Glutamatergic neuron (in vitro differentiated cells): ENCODE data around the gene ALAS1. TPM values are rescaled to one million over a fixed set of nuclear protein-coding genes. Genes with fewer than 3 reads are reported as not detected.

Experiments used
- DNase-seq: peaks from one replicate; pipeline ENCODE4 v3.0.0; 2022
- H3K27ac Mint-ChIP-seq: one replicate; pipeline ENCODE4 v1.8.0; 2020; ENCODE audit warnings: mild to moderate bottlenecking, mixed read lengths, inconsistent platforms; ENCODE audit not compliant: unreplicated experiment
- H3K27me3 Mint-ChIP-seq: one replicate; pipeline ENCODE4 v1.8.0; 2020; ENCODE audit warnings: mild to moderate bottlenecking, moderate library complexity, mixed read lengths, inconsistent platforms; ENCODE audit not compliant: unreplicated experiment
- H3K36me3 Mint-ChIP-seq: one replicate; pipeline ENCODE4 v1.8.0; 2020; ENCODE audit warnings: mild to moderate bottlenecking, mixed read lengths, inconsistent platforms; ENCODE audit not compliant: unreplicated experiment
- H3K4me1 Mint-ChIP-seq: one replicate; pipeline ENCODE4 v1.8.0; 2020; ENCODE audit warnings: mild to moderate bottlenecking, low read depth, mixed read lengths, inconsistent platforms; ENCODE audit not compliant: unreplicated experiment
- H3K4me3 Mint-ChIP-seq: one replicate; pipeline ENCODE4 v1.8.0; 2020; ENCODE audit warnings: mild to moderate bottlenecking, mixed read lengths, inconsistent platforms; ENCODE audit not compliant: unreplicated experiment
- H3K9me3 Mint-ChIP-seq: one replicate; pipeline ENCODE4 v1.8.0; 2020; ENCODE audit warnings: mild to moderate bottlenecking, moderate library complexity, mixed read lengths, inconsistent platforms; ENCODE audit not compliant: unreplicated experiment
- total RNA-seq: library from RNA; stranded (reverse); fragmentation: NEBNext Ultra II Directional; extraction: Animal tissue kit (Norgen Biotek cat#: 25700); gene quantifications from one replicate; pipeline ENCODE4 v1.2.1, GENCODE V29; 2021; ENCODE audit not compliant: unreplicated experiment
- TF ChIP-seq, protein P1 (sequence below): fragments of 200-600 bp; sonication (generic); IDR thresholded peaks from one replicate; pipeline ENCODE4 v1.5.0; 2021; ENCODE audit not compliant: partially characterized antibody, unreplicated experiment

The ALAS1 gene
- total RNA-seq, 1 donor from 2014 or later = 41.7 TPM

- Mint-ChIP-seq H3K36me3 (no peaks in the 10 kb centered on the region), H3K27ac (no peak overlapping the region), H3K4me1 (peaks cover 13% of the 10 kb centered on the region), H3K4me3 (no peak overlapping the region), H3K9me3 (peaks cover 7% of the 10 kb centered on the region), H3K27me3 (peaks cover 5% of the 10 kb centered on the region)
- TF ChIP-seq, protein P1, sequence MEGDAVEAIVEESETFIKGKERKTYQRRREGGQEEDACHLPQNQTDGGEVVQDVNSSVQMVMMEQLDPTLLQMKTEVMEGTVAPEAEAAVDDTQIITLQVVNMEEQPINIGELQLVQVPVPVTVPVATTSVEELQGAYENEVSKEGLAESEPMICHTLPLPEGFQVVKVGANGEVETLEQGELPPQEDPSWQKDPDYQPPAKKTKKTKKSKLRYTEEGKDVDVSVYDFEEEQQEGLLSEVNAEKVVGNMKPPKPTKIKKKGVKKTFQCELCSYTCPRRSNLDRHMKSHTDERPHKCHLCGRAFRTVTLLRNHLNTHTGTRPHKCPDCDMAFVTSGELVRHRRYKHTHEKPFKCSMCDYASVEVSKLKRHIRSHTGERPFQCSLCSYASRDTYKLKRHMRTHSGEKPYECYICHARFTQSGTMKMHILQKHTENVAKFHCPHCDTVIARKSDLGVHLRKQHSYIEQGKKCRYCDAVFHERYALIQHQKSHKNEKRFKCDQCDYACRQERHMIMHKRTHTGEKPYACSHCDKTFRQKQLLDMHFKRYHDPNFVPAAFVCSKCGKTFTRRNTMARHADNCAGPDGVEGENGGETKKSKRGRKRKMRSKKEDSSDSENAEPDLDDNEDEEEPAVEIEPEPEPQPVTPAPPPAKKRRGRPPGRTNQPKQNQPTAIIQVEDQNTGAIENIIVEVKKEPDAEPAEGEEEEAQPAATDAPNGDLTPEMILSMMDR = no peak
- no peak for DNase-seq
Observed at GRCh38 chr3:52194485-52195290, 3.3 kb upstream of the ALAS1 start.

- TF ChIP-seq, protein P1 = no peak
- H3K27ac Mint-ChIP-seq = no peak overlapping the region
- DNase-seq = no peak
Observed at GRCh38 chr3:52195291-52195597, 2.7 kb upstream of the ALAS1 start.

DNA sequence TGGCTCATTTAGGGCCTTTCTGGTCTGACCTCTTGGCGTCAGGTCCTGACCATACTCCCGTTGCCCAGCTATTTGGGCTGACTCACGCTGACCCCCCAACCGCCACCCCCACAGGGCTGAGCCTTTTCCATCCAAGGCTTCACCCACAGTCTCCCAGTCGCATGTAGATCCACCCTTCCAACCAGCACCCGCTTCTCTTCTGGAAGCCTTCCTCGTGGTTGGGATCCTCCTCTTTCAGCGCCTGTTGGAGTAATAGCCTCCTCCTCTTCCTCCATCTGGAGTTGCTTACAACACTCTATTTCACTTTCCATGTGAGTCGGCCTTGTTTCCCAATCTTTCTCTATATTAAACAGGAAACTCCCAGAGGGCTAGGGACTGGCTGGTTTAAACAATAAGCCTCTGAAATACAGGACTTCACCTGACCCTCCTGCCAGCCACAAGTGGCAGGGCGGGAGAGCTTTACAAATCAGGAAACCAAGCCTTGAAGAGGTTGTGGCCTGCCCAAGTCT lies 2.1 kb upstream of the ALAS1 start:
- TF ChIP-seq, protein P1 = no peak
- H3K36me3 Mint-ChIP-seq = no peaks in the 10 kb centered on the region
- H3K4me1 Mint-ChIP-seq = peaks cover 13% of the 10 kb centered on the region
- H3K27me3 Mint-ChIP-seq = peaks cover 5% of the 10 kb centered on the region
- H3K27ac Mint-ChIP-seq = no peak overlapping the region
- peaks cover 7% of the 10 kb centered on the region for H3K9me3 Mint-ChIP-seq
- DNase-seq = no peak
- no peak overlapping the region for H3K4me3 Mint-ChIP-seq

More at GRCh38 chr3:52195291-52195597, 2.7 kb upstream of the ALAS1 start:
- H3K9me3 Mint-ChIP-seq = peaks cover 7% of the 10 kb centered on the region
- no peaks in the 10 kb centered on the region for H3K36me3 Mint-ChIP-seq
- H3K4me1 Mint-ChIP-seq = peaks cover 13% of the 10 kb centered on the region
- peaks cover 5% of the 10 kb centered on the region for H3K27me3 Mint-ChIP-seq
- no peak overlapping the region for H3K4me3 Mint-ChIP-seq

DNA sequence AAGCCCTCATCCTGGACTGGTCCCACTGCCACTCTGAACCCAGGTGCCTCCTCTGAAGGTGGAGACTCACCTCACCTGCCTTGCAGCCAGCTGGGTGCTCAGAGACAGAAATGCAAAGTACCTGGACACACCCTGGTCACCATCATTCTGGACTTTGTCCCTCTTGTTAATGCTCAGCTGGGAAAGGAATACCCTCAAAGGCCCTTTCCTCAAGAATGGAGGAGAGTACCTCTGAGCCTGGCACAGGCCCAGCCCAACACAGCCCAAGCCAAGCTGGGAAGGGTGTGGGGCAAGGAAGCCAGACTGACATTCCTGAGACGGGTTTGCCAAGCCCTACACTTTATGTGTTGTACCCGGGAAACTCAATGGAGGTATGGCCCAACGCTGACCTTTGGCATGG lies 983 bp upstream of the ALAS1 start:
- Mint-ChIP-seq H3K27me3 (peaks cover 7% of the 10 kb centered on the region), H3K4me3 (no peak overlapping the region)

DNA sequence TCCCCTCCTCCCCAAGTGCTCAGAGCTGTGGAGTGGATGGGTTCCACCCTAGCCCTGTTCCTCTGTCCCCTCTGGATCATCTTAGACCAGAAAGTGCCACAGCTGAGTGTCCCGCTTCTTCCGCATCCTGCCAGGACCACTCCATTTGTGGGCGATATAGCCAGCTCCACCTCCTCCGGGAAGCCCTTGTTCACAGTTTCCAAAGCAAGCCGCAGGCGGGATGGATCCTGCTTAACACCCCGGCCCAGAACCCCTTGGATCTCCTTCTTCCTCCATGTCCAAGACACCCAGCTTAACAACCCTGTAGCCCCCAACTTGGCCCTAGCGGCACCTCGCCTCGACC lies 490 bp upstream of the ALAS1 start:
- Mint-ChIP-seq H3K4me3 (peak overlapping the region; percentile 80), H3K4me1 (peaks cover 13% of the 10 kb centered on the region), H3K27me3 (peaks cover 7% of the 10 kb centered on the region), H3K9me3 (peaks cover 6% of the 10 kb centered on the region), H3K36me3 (no peaks in the 10 kb centered on the region), H3K27ac (peak overlapping the region; percentile 73)
- TF ChIP-seq, protein P1 = no peak
- no peak for DNase-seq

More for the DNA sequence above, 983 bp upstream of the ALAS1 start:
- no peak overlapping the region for H3K27ac Mint-ChIP-seq
- TF ChIP-seq, protein P1 = no peak
- peaks cover 13% of the 10 kb centered on the region for H3K4me1 Mint-ChIP-seq
- peaks cover 6% of the 10 kb centered on the region for H3K9me3 Mint-ChIP-seq
- H3K36me3 Mint-ChIP-seq = no peaks in the 10 kb centered on the region
- no peak for DNase-seq
